BE2C (cell line): ENCODE results near the gene CDH4.

Experiments
- DNase-seq: peaks from one replicate; pipeline ENCODE4 v3.0.0-alpha.2; 2020
- H3K27me3 ChIP-seq: fragments of 250-450 bp; sonication (Bioruptor Pico); 2 replicates; pipeline ENCODE4 v1.5.1; 2020; ENCODE audit warnings: mild to moderate bottlenecking
- H3K36me3 ChIP-seq: fragments of 250-450 bp; sonication (Bioruptor Pico); 2 replicates; pipeline ENCODE4 v1.5.1; 2020; ENCODE audit warnings: mild to moderate bottlenecking
- H3K4me1 ChIP-seq: fragments of 250-450 bp; sonication (Bioruptor Pico); 2 replicates; pipeline ENCODE4 v1.5.1; 2020
- H3K4me3 ChIP-seq: 2 replicates; pipeline ENCODE4 v1.5.1; 2011; ENCODE audit warnings: low read depth, low read length
- H3K9me3 ChIP-seq: fragments of 250-450 bp; sonication (Bioruptor Pico); 2 replicates; pipeline ENCODE4 v1.5.1; 2020
- TF ChIP-seq, protein P1 (sequence below): IDR thresholded peaks from 2 replicates; pipeline ENCODE4 v1.5.1; 2012; ENCODE audit warnings: mild to moderate bottlenecking, low read depth, low read length

The CDH4 gene

GRCh38 chr20:61727761-61728160 lies 475.7 kb downstream of the CDH4 start:
- no peak for DNase-seq
- Histone ChIP-seq H3K36me3 (no peaks in the 10 kb centered on the region), H3K4me1 (no peaks in the 10 kb centered on the region), H3K9me3 (no peaks in the 10 kb centered on the region), H3K27me3 (no peaks in the 10 kb centered on the region), H3K4me3 (no peak overlapping the region)
- TF ChIP-seq, protein P1, sequence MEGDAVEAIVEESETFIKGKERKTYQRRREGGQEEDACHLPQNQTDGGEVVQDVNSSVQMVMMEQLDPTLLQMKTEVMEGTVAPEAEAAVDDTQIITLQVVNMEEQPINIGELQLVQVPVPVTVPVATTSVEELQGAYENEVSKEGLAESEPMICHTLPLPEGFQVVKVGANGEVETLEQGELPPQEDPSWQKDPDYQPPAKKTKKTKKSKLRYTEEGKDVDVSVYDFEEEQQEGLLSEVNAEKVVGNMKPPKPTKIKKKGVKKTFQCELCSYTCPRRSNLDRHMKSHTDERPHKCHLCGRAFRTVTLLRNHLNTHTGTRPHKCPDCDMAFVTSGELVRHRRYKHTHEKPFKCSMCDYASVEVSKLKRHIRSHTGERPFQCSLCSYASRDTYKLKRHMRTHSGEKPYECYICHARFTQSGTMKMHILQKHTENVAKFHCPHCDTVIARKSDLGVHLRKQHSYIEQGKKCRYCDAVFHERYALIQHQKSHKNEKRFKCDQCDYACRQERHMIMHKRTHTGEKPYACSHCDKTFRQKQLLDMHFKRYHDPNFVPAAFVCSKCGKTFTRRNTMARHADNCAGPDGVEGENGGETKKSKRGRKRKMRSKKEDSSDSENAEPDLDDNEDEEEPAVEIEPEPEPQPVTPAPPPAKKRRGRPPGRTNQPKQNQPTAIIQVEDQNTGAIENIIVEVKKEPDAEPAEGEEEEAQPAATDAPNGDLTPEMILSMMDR: no peak

DNA sequence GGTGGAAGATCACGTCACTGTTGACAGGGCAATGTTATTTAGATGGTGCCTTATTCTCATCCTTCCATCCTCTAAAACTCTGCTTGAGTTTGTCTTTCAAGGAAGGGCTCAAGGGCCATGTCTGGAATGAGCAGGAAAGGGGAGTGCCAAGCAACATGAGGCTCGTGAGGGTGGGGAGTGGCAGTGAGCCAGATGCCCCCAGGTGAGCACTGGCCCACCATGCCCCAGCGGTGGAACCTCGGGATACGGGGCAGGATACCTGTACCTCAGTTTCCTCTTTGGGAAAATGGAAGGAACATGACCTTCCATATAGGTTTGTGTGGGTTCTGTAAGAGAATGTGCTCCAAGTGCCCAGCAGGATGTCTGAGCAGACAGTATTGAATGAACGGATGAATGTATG lies 476.3 kb downstream of the CDH4 start:
- DNase-seq: no peak
- H3K27me3 ChIP-seq: no peaks in the 10 kb centered on the region
- H3K36me3 ChIP-seq: no peaks in the 10 kb centered on the region
- TF ChIP-seq, protein P1: no peak
- H3K4me1 ChIP-seq: no peaks in the 10 kb centered on the region
- no peaks in the 10 kb centered on the region for H3K9me3 ChIP-seq
- no peak overlapping the region for H3K4me3 ChIP-seq

DNA sequence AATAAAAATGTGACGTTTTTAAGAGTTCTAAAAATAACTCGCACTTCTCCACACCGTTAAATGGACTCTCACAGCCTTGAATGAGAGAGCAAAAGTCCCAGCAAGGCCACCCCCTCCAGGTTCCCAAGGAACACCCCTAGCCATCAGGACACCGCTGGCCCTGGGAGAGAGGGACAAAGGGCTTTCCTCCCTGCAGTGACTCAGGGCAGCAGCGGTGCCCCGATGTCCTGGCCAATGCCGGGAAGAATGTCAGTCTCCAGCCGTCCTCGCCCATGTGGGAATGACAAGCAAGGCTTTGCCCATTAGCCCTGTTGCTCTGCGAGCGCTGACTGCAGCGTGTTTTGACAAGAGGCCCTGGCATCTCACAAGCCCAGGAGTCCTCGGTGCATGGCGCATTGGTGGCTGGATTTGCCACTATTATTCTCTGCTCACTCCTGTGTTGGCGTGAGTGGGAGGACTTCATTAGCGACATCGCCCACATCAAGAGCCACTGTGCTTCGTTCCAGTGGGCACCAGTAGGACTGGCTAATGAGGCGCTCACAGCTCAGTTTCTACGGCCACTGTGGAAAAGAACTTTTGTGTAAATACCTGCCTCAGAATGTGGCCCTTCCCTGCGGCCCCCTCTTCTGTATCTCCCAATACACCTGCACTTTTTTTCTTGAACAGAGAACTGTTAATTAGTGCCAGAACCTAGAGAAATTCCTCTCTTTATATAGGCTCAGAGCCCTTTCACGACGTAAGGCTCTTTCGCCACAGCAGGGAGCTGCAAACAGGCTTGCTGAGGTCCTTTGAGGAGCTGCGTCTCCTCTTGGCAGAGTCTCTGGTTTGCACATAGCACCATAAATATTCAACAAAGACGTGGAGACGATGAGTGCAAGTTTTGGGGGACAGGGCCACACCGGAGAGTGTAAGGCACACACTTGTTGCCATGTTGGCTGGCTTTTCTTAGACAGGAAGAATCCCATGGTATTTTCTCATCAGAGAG lies 477.0 kb downstream of the CDH4 start:
- TF ChIP-seq, protein P1: no peak
- Histone ChIP-seq H3K9me3 (no peaks in the 10 kb centered on the region), H3K27me3 (no peaks in the 10 kb centered on the region), H3K4me3 (no peak overlapping the region), H3K4me1 (no peaks in the 10 kb centered on the region), H3K36me3 (no peaks in the 10 kb centered on the region)
- no peak for DNase-seq

- no peaks in the 10 kb centered on the region for H3K9me3 ChIP-seq
- no peak for DNase-seq
- no peaks in the 10 kb centered on the region for H3K4me1 ChIP-seq
- no peaks in the 10 kb centered on the region for H3K27me3 ChIP-seq
- TF ChIP-seq, protein P1: no peak
- no peaks in the 10 kb centered on the region for H3K36me3 ChIP-seq
- H3K4me3 ChIP-seq: no peak overlapping the region
Measured at GRCh38 chr20:61730631-61731362, 478.7 kb downstream of the CDH4 start.

GRCh38 chr20:61731363-61732181 lies 479.5 kb downstream of the CDH4 start:
- no peak for DNase-seq
- TF ChIP-seq, protein P1: no peak
- Histone ChIP-seq H3K9me3 (no peaks in the 10 kb centered on the region), H3K36me3 (no peaks in the 10 kb centered on the region), H3K4me1 (no peaks in the 10 kb centered on the region), H3K27me3 (no peaks in the 10 kb centered on the region), H3K4me3 (no peak overlapping the region)
